NCI-H1105 (cell line): ENCODE data around the gene FRK.
"Not testable (repeated sequence)": the region's sequence is repeated elsewhere in the genome, so short reads cannot be mapped to it uniquely, and the experiment has no call there.

Experiments used
- DNase-seq: peaks from one replicate; lab custom pipeline; 2025; lab: John Stamatoyannopoulos, UW

The FRK gene

GRCh38 chr6:115944829-115945228 is 115.9 kb downstream of the FRK start:
- not testable (repeated sequence) for DNase-seq

DNA sequence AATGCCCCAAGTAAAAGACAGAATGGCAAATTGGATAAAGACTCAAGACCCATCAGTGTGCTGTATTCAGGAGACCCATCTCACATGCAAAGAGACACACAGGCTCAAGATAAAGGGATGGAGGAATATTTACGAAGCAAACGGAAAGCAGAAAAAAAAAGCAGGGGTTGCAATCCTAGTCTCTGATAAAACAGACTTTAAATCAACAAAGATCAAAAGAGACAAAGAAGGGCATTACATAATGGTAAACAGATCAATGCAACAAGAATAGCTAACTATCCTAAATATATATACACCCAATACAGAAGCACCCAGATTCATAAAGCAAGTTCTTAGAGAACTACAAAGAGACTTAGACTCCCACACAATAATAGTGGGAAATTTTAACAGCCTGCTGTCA is 123.2 kb downstream of the FRK start:
- not testable (repeated sequence) for DNase-seq

GRCh38 chr6:115935361-115935760 is 125.3 kb downstream of the FRK start:
- no peak for DNase-seq

DNA sequence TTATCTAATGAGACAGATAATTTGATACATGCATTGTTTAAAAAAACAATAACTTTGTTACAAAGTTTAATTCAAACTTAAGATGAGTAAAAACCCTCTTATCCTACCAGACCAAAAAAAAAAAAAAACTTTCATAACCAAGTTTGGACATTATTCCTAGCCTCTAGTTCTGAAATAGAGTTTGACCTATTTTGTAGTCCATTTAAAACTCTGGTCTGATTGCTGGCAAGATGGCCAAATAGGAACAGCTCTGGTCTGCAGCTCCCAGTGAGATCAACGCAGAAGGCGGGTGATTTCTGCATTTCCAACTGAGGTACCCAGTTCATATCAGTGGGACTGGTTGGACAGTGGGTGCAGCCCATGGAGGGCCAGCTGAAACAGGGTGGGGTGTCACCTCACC is 125.9 kb downstream of the FRK start:
- DNase-seq = no peak

GRCh38 chr6:115934145-115934544 is 126.5 kb downstream of the FRK start:
- DNase-seq = no peak

GRCh38 chr6:115932481-115932880 is 128.2 kb downstream of the FRK start:
- no peak for DNase-seq

- DNase-seq = not testable (repeated sequence)
Observed at GRCh38 chr6:115928000-115928399, 132.7 kb downstream of the FRK start.

DNA sequence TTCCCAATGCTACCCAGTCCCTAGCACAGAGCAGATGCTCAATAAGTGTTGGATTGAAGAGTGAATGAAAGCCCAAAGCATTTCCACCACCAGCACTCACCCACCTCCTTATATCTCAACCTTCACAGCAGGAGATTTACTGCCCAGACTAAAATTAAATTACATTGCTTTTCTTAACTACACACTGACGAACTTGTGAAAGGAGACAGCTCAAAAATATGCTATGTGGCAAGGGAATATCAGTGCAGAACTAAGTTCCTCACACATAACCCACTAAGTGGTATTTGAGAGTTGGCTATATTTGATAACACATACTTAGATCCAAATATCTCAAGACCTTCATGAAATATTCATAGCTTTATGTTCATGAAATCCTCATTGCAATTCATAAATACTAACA is 137.7 kb downstream of the FRK start:
- no peak for DNase-seq

DNA sequence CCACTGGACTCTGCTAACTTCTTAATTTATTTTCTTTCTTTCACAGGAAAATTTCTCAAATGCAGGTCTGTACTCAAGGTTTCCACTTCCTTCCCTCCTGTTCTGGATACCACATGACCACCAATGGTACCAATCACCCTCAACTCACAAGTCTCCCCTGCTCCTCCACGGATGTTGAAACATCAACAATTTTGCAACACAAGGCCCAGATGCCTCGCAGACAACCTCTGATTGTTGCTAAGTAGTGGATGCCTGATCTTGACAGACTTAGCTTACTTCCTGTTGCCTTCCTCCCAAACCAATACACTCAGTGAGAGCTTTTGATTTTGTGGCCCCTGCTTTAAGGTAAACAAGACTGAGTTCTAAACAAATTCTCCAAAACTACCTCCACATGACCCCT is 146.6 kb downstream of the FRK start:
- no peak for DNase-seq

GRCh38 chr6:115909923-115910546 is 150.7 kb downstream of the FRK start:
- DNase-seq = no peak

DNA sequence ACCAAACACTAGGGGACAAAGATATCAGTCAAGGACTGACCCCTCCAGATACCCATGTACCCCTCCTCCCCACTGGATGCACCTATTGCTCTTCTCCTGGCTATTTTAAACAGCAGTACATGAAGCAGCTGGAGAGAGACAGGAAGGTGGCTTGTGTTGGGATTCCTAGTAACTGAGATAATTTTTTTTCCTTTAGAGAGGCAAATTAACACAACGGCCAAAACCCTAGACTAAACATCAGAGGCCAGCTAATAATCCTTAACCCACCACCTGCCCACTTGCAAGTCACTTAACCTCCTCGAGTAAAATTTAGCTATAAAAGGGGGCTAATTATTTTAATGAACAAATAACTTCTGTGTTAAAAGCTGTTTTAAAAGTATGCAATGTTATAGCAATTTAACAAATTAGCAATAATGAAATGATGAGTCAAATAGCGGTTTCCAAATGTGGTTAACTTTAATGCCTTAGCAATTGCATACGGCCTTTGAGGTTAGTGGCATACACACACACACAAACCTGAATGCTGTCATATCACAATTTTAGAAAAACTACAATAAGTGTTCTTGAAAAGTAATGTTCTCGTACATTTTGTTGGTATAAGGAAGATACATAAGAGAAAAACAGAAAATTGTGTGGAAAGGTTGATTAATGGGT is 151.7 kb downstream of the FRK start:
- DNase-seq = peak; percentile 58

DNA sequence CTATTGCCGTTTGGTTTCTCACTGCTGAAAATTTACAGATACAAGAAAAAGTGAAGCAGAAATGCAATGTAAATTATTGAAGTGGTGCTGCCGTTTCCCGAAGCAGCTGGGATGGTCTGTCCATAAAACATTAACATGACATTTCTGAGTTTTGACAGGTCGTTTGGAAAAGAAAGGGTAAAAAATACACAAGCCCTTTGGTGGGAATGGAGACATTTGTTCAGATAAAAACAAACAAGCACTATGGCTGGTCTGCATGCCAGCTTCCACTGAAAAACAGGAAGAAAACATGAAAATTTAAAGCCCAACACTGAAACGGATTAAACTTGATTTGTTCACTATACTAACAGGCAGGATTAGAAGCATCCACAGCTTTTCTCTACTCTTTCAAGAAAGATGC is 155.2 kb downstream of the FRK start:
- DNase-seq = no peak

GRCh38 chr6:115902436-115902835 is 158.3 kb downstream of the FRK start:
- no peak for DNase-seq

DNA sequence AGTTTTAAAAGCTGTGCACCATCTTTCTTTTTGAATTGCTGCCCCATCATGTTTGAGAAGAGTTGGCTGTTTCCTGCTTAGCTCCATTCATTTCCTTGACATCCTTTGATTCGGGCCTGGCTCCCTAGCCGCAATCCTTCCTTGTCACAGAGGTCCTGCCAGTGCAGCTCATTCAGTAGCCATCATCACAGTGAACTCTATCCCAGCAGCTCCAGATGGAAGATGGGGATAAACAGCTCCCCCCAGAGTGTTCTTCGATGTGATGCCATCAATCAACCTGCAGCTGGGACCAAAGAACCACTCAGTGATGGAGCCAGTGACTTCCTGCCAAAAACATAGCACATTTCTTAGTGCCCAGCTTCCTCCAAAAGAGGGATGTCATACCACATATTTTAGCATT is 158.8 kb downstream of the FRK start:
- DNase-seq = no peak

- DNase-seq = no peak
Observed at GRCh38 chr6:115899730-115900282, 160.9 kb downstream of the FRK start.

DNA sequence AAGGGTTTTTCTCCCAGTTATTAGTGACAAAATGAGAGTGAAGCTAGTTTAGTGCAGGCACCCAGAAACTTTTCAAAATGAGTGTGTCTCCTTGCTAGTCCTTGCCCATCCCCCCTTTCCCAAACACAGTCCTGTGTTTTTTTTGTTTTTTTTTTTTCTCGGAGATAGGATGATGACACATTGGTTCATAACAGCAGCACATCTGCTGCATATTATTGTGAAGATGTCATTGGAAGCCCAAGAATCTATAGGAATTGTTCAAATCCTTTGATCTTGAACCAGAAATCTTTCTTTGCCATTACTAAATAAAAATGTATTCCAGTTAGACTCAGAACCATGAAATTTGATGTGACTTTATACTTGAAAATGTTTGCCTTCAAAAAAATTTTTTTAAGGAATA is 162.4 kb downstream of the FRK start:
- no peak for DNase-seq

DNA sequence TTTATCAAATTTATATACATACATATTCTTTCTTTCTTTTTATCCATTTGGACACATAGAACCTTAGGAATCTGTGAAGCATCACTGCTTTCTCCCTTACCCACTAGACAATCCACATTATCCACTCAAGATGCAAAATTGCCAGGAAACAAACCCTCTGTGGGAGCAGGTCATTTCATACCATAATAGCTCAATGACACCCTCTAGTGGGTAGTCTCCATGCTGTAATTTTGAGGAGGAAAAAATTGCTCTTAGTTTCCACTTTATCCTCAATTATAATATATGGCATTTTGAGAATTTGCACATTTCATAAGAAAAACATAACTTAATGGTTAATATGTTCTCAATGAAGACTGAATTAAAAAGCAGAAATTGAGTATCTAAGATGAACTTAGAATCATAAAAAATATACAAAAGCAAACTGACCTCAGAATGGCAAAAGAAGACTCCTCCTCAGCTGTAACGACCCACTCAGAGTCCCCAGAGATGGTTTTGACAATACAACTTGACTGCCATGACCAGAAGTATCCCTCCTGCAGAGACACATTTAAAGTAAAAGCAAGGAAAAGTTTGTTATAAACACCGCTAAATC is 164.1 kb downstream of the FRK start:
- DNase-seq = peak; percentile 49

GRCh38 chr6:115894426-115894992 is 166.2 kb downstream of the FRK start:
- no peak for DNase-seq

DNA sequence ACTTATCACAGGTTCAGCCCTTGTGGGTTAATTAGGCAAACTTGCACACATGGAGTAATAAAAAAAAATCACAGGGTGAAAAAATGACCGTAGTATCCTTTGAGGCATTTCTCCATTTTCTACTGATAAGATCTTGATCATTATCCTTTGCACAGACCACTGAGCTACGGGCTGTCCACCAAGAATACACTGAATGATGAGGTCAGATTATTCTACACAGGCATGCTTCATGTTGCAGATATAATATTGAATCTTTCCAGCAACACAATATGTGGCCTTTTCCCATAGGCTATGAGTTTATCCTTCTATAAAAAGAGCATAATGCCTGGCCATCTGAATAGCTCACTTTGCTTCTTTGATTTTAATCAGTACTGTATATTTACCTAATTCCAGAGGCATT is 168.9 kb downstream of the FRK start:
- DNase-seq = no peak

GRCh38 chr6:115891111-115891669 is 169.5 kb downstream of the FRK start:
- no peak for DNase-seq

DNA sequence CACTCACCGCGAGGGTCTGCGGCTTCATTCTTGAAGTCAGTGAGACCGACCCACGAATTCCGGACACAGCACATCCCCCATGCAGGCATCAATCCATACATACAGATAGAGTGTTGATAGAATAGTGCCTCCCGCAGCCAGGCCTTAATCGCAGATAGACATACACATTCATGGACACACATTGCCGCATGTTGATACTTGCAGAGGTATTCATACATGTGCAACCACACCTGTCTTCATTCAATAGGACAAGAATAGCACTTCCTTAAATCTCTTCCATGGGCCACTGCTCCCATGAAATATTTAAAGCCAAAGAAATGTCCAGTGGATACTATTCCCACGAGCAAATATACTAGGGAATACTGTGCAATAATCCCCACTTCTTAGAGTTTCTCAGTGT is 170.5 kb downstream of the FRK start:
- no peak for DNase-seq

GRCh38 chr6:115888687-115889470 is 171.8 kb downstream of the FRK start:
- DNase-seq = peak; percentile 64
